ENCODE data around the gene MYBPC1.

DNA sequence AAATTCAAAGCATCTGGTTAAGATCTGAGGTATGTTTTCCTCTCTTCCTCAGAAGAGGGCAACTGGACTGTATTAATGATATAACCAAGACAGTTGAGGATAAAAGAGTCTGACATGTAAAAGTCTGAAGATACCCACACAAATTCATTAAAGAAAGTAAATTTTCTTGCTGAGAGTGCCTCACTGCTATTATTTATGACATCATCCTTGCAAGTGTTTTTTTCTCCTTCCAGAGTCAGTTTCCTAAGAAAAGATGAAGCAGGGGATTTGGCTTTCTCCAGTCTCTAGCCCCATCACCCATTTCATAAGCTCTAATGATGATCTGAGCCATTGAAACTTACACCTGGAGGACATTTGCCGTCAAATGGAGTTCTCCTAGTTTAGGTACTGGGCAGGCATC lies 21.0 kb upstream of the MYBPC1 start:
- TF ChIP-seq CTCF (IDR thresholded peaks at IDR 0.05) (no peak), ZFX (IDR thresholded peaks at IDR 0.05; ENCODE audit: borderline replicate concordance) (no peak)
